Stromal cell of bone marrow (primary cell): ENCODE results near the gene EFTUD2.

Experiments used
- DNase-seq: peaks from one replicate; pipeline ENCODE4 v3.0.0-alpha.2; 2012; ENCODE audit warnings: low read depth

Gene EFTUD2

DNA sequence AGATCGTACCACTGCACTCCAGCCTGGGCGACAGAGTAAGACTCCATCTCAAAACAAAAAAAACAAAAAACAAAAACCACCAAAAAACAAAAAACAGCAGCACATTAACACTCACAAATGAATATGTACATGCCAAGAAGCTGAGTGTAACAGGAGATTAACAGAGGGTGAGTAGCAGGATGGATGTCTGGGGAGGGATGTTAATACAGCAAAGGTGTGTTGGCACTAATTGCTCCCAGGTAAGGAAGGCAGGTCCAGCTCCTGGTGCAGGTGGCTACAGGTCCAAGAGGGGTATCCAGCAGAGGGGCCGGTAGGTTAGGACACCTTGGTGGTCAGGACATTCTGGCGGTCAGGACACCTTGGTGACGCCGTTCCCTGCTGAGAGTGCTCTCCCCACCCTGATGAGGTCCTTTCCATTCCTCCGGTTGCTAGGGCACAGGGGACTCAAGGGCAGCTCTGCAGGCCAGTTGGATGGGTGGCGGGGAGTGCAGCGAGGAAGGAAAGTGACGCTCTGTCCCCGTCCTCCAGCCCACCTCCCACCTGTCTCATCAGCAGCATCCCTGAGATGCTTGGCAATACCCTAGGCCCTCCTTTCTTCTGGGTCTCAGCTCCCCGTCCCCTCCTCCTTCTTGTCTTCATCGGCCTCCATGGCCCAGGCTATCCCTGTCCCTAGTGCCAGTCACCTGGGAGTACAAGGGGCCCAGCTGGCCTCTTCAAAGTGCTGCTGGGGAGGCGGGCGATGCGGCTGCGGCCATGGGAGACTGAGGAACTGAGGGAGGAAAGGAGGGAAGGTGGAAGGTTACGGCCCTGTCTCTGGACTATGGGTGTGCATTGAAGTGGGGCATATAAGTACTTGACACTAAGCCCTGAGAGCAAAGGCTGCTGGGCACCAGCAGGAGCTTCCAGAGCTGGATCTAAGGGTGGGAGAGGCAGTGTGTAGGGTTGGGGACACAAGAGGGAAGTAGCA is 26.8 kb upstream of the EFTUD2 start:
- no peak for DNase-seq

- DNase-seq = no peak
These were observed 24.9 kb upstream of the EFTUD2 start for GRCh38 chr17:44924107-44924544.

GRCh38 chr17:44922746-44923470 is 23.7 kb upstream of the EFTUD2 start:
- no peak for DNase-seq

- DNase-seq = no peak
These were observed 22.9 kb upstream of the EFTUD2 start for GRCh38 chr17:44922136-44922535.

DNA sequence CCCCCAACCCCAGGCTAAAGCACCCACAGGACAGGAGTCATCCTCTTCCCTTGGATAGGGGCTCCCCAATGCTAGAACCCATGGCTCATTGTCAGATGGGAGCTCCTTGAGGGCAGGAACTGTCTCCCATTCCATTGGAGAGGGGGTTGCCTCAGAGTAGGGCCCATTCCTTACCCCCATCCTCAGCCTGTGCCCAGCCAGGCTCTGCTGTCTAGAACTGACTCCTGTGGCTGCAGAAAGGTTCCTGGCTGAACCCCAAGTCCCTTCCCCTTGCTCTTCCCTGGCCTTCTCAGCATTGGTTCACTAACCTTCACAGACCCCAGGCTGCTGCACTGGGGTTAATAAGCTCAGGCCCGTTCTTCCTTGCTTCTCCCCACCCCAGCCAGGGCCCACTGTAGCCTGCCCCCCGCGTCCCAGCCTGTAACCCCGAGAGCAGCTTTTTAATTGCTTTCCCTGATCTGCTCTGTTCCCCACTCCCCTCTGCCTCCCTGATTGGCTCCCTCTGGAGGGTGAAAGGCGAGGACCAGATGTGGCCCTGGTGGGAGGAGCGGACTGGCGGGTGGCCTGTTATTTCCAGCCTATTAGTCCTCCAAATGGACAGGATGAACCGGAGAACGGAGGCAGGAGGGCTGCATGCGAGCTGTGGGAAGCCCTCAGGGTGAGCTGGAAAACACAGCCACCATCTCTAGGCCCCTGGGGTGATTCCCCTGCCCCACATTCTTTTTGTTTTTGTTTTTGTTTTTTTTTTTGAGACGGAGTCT is 22.1 kb upstream of the EFTUD2 start:
- DNase-seq = no peak

- DNase-seq = no peak
These were observed 21.3 kb upstream of the EFTUD2 start for GRCh38 chr17:44920565-44920940.

DNA sequence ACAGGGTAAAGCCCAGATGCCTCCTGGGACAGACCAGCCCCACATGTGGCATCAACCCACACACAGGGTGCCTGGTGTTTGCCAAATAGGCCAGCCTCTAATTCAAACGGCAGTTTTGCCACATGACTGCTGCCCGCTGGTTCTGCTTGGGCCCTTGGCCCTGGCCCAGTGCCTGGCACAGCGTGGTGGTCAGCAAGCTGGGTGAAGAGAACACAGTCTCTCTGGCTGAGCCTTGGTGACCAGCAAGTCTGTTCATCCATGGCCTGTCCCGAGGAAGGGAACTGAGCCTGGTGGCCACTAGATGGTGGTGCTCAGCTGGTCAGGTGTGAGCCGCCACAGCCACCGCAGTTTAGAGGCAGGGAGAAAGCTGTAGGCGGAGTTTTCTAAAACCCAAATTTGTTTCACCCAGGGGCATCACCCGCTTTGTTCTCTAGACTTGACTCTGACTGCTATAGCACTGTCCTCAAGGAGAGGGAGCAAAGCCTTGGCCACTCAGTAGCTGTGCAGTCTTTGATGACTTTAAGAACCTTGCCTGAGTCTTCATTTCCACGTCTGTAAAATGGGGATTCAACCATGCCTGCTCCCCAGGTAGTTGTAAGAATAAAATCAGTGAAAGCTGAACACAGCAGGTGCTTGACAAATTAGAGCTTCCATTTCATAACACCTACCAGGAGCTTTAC is 20.8 kb upstream of the EFTUD2 start:
- peak; percentile 68 for DNase-seq

GRCh38 chr17:44919411-44919810 is 20.2 kb upstream of the EFTUD2 start:
- no peak for DNase-seq

GRCh38 chr17:44918006-44918405 is 18.8 kb upstream of the EFTUD2 start:
- DNase-seq = no peak

GRCh38 chr17:44917456-44917855 is 18.2 kb upstream of the EFTUD2 start:
- DNase-seq = no peak

DNA sequence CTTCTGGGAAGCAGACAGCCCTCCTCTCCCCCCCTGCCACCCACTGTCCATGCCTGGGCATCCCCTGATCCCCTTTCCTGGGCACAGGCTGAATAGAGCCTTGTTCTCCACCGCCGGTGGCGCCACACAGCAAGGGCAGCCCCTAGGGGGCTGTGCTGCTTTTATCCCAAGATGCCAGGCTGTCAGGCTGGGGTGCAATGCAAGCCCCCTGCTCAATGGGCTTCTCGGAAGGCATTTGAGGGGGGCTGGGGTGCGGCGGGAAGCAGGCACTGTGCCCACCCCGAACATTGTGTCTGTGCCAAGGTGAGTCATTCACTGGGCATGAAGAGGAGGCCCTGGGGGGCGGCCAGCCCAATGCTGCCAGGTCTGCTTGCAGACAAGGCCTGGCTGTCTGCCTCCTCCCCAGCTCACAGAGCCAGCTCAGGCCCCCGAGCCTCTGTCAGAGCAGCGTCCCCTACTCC is 17.6 kb upstream of the EFTUD2 start:
- no peak for DNase-seq

GRCh38 chr17:44915862-44916780 is 16.9 kb upstream of the EFTUD2 start:
- DNase-seq = no peak

- DNase-seq = no peak
These were observed 16.1 kb upstream of the EFTUD2 start, which contains the start of gene GFAP for GRCh38 chr17:44915321-44915726. Gene GFAP (minus strand): TSS chr17:44915500. CDS start chr17:44915486, 14 bp downstream.

DNA sequence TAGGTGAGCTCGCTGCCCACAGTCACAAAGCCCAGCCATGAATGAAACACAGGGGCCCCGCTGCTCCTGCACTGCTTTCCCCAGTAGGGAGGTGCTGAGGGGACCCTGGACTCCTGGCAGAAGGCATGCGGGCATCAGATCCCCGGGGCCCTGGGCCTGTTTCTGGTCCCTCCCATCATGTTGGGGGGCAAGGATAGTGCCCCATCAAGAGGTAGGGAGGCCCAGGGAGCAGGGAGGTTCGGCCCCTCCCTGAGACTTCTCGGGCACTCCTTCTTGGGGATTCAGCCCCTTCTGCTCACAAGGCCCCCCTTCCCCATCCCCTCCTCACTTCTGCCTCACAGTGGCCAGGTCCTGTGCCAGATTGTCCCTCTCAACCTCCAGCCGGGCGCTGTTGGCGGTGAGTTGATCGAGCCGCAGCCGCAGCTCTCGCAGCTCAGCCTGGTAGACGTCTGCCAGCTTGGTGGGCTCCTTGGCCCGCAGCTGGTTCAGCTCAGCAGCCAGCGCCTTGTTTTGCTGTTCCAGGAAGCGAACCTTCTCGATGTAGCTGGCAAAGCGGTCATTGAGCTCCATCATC is 15.5 kb upstream of the EFTUD2 start:
- no peak for DNase-seq

GRCh38 chr17:44914148-44914547 is 14.9 kb upstream of the EFTUD2 start:
- DNase-seq = no peak

DNA sequence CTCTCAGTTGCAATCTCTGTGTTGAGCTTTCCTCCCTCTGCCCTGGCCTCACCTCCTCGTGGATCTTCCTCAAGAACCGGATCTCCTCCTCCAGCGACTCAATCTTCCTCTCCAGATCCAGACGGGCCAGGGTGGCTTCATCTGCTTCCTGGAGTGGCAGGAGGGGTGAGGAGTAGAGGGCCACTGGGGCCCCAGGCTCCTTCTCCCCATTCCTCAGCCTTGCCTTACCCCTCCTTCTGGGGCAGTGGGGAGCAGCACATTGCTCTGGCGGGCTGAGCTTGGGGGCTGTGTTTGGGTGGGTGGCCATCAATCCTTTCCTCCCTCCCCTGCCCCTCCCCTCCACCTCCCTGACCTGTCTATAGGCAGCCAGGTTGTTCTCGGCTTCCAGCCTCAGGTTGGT is 14.4 kb upstream of the EFTUD2 start:
- no peak for DNase-seq

GRCh38 chr17:44912763-44913544 is 13.7 kb upstream of the EFTUD2 start:
- no peak for DNase-seq

GRCh38 chr17:44911133-44912001 is 12.1 kb upstream of the EFTUD2 start:
- no peak for DNase-seq
